A549 (cell line): ENCODE results near the gene ZKSCAN5. TPM values are rescaled to one million over a fixed set of nuclear protein-coding genes. Genes with fewer than 3 reads are reported as not detected.

Experiments
- ATAC-seq, 2 experiments: fragments of 200-7000 bp in 1 of 2; fragments of >200 bp in 1 of 2; cut with Nextera tagmentation in 1 of 2; cut with Tn5 transposase in 1 of 2; 3 replicates each; pipeline versions ENCODE4 v1.8.0 to v1.9.1; 2018 to 2020; ENCODE audit warnings: mild to moderate bottlenecking in 1 of 2, moderate library complexity in 1 of 2
- CTCF ChIA-PET: fragments of 300-600 bp; sonication (Branson Sonifier 250); formaldehyde crosslinking; extraction: SDS; loops from one replicate; lab custom pipeline; 2021; ENCODE audit warnings: antibody characterized with exemption, inconsistent platforms; lab: Yijun Ruan, JAX
- POLR2A ChIA-PET: fragments of 350-600 bp; formaldehyde crosslinking; extraction: SDS; loops from one replicate; lab custom pipeline; 2021; ENCODE audit warnings: antibody characterized with exemption, inconsistent platforms; lab: Yijun Ruan, JAX
- DNase-seq, 2 experiments: peaks; one replicate each; pipeline versions ENCODE4 v3.0.0 to v3.0.0-alpha.2; 2011 to 2016; ENCODE audit warnings: low read depth in 1 of 2, low spot score in 1 of 2
- FAIRE-seq: peaks from 2 replicates; lab custom pipeline; 2011; peaks lifted over from hg19 to GRCh38; lab: Jason Lieb, UNC
- H3K27ac ChIP-seq, 2 experiments: fragments of >200 bp; sonication (Bioruptor Twin); formaldehyde crosslinking; 3 replicates each; pipeline ENCODE4 v1.5.1; 2016 to 2017
- H3K4me1 ChIP-seq: fragments of >200 bp; sonication (Bioruptor Twin); formaldehyde crosslinking; 3 replicates; pipeline ENCODE4 v1.6.1; 2016
- H3K4me2 ChIP-seq: fragments of >200 bp; sonication (Bioruptor Twin); formaldehyde crosslinking; 3 replicates; pipeline ENCODE4 v1.6.1; 2016
- H3K4me3 ChIP-seq: fragments of >200 bp; sonication (Bioruptor Twin); formaldehyde crosslinking; 3 replicates; pipeline ENCODE4 v1.5.1; 2016
- H3K9me3 ChIP-seq: fragments of >200 bp; sonication (Bioruptor Twin); formaldehyde crosslinking; 3 replicates; pipeline ENCODE4 v1.6.1; 2016
- BCL3 ChIP-seq: fragments of >200 bp; sonication (Bioruptor Twin); formaldehyde crosslinking; IDR thresholded peaks from 3 replicates; pipeline ENCODE4 v1.6.1; 2016
- CBX8 ChIP-seq: fragments of 200-600 bp; sonication (generic); IDR thresholded peaks from 2 replicates; pipeline ENCODE4 v1.6.1; 2016
- CEBPB ChIP-seq, 2 experiments: fragments of >200 bp in 1 of 2; sonication (Bioruptor Twin) in 1 of 2; formaldehyde crosslinking in 1 of 2; IDR thresholded peaks; 2 replicates each; pipeline ENCODE4 v1.6.1; 2012 to 2016
- CHD2 ChIP-seq: fragments of 150-350 bp; IDR thresholded peaks from 2 replicates; pipeline ENCODE4 v1.6.1; 2014; ENCODE audit warnings: low read length; ENCODE audit not compliant: partially characterized antibody
- CHD4 ChIP-seq: fragments of 200-600 bp; sonication (generic); IDR thresholded peaks from 2 replicates; pipeline ENCODE4 v1.6.1; 2016; ENCODE audit warnings: antibody characterized with exemption, mild to moderate bottlenecking, borderline replicate concordance
- FOSB ChIP-seq: fragments of 250-450 bp; sonication (Bioruptor Pico); IDR thresholded peaks from 2 replicates; pipeline ENCODE4 v1.5.0; 2020; ENCODE audit warnings: mild to moderate bottlenecking, moderate library complexity
- GATA3 ChIP-seq: IDR thresholded peaks from 2 replicates; pipeline ENCODE4 v1.6.1; 2012; ENCODE audit warnings: borderline replicate concordance
- HOXA7 ChIP-seq: fragments of 250-450 bp; sonication (Bioruptor Pico); IDR thresholded peaks from 2 replicates; pipeline ENCODE4 v1.5.0; 2020; ENCODE audit warnings: mild to moderate bottlenecking, moderate library complexity
- HOXB5 ChIP-seq: fragments of 250-450 bp; sonication (Bioruptor Pico); IDR thresholded peaks from 2 replicates; pipeline ENCODE4 v1.5.0; 2020; ENCODE audit warnings: mild to moderate bottlenecking, moderate library complexity
- JUN ChIP-seq, 2 experiments: fragments of >200 bp; sonication (Bioruptor Twin); formaldehyde crosslinking; IDR thresholded peaks; 2 replicates in 1 of 2; 3 replicates in 1 of 2; pipeline ENCODE4 v1.6.1; 2016 to 2017
- MAX ChIP-seq: IDR thresholded peaks from 2 replicates; pipeline ENCODE4 v1.6.1; 2012
- MAZ ChIP-seq: fragments of 150-350 bp; IDR thresholded peaks from 2 replicates; pipeline ENCODE4 v1.6.1; 2014; ENCODE audit warnings: antibody characterized with exemption, low read depth, low read length, borderline replicate concordance
- NR3C1 ChIP-seq: fragments of >200 bp; sonication (Bioruptor Twin); formaldehyde crosslinking; IDR thresholded peaks from 3 replicates; pipeline ENCODE4 v1.6.1; 2017
- PBX3 ChIP-seq: IDR thresholded peaks from 2 replicates; pipeline ENCODE4 v1.6.1; 2012
- PHF8 ChIP-seq: fragments of 200-600 bp; sonication (generic); IDR thresholded peaks from 2 replicates; pipeline ENCODE4 v1.6.1; 2016; ENCODE audit warnings: low read depth, mild to moderate bottlenecking, antibody characterized with exemption, moderate library complexity, borderline replicate concordance
- POLR2AphosphoS2 ChIP-seq: conservative IDR thresholded peaks from 2 replicates; pipeline ENCODE4 v1.6.1; 2012; ENCODE audit warnings: low read length, improper control_type of control experiment, inconsistent platforms
- RAD21 ChIP-seq, 2 experiments: fragments of >200 bp in 1 of 2; sonication (Bioruptor Twin) in 1 of 2; formaldehyde crosslinking in 1 of 2; IDR thresholded peaks in 1 of 2; conservative IDR thresholded peaks in 1 of 2; 2 replicates in 1 of 2; 3 replicates in 1 of 2; pipeline ENCODE4 v1.6.1; 2012 to 2018; ENCODE audit warnings: inconsistent platforms in 1 of 2
- RNF2 ChIP-seq: fragments of 200-600 bp; sonication (generic); IDR thresholded peaks from 2 replicates; pipeline ENCODE4 v1.6.1; 2016; ENCODE audit warnings: low read depth, mild to moderate bottlenecking, antibody characterized with exemption, moderate library complexity, borderline replicate concordance
- SREBF2 ChIP-seq: fragments of 450-650 bp; IDR thresholded peaks from 2 replicates; pipeline ENCODE4 v1.6.1; 2014; ENCODE audit warnings: mild to moderate bottlenecking, moderate library complexity
- TFCP2L1 ChIP-seq: fragments of 250-450 bp; sonication (Bioruptor Pico); IDR thresholded peaks from 2 replicates; pipeline ENCODE4 v1.5.0; 2021; ENCODE audit warnings: mild to moderate bottlenecking
- TP53 ChIP-seq: fragments of 250-450 bp; sonication (Bioruptor Pico); IDR thresholded peaks from 2 replicates; pipeline ENCODE4 v1.5.0; 2021; ENCODE audit warnings: mild to moderate bottlenecking, moderate library complexity
- ZSCAN20 ChIP-seq: fragments of 250-450 bp; sonication (Bioruptor Pico); IDR thresholded peaks from 2 replicates; pipeline ENCODE4 v1.8.0; 2022; ENCODE audit warnings: mild to moderate bottlenecking, moderate library complexity
- WGBS: methylation state at CpG from one replicate; pipeline ENCODE4 v1.1.6; 2017; ENCODE audit errors: missing lambda C conversion rate; 5-methylcytosine and 5-hydroxymethylcytosine counted together
- polyA plus RNA-seq, 4 experiments: library from polyadenylated mRNA; depleted of rRNA in 3 of 4; stranded (reverse); fragments of >200 nt; fragmentation: RNase III in 1 of 4; extraction: RNeasy Plus Mini Kit Qiagen cat#74134 plus additional on column Dnase treatment in 1 of 4; gene quantifications; 2 replicates in 3 of 4; 3 replicates in 1 of 4; pipeline ENCODE4 v1.2.3, GENCODE V29; 2011 to 2017

ZKSCAN5 gene
- polyA plus RNA-seq, 2 of the 4 experiments (the other 2 are of a cell fraction): 8.2 to 15.7 TPM

GRCh38 chr7:99473315-99473596 lies 31.2 kb upstream of the ZKSCAN5 start:
- FAIRE-seq (no peak), DNase-seq (peak; percentile 52 to 64)

GRCh38 chr7:99476107-99476506 lies 28.4 kb upstream of the ZKSCAN5 start:
- WGBS: 80% methylated on average over 5 of the region's 5 CpGs
- POLR2A ChIA-PET: interaction anchor here (0.6 to 1.6 kb wide), 2 partner anchors 140 to 447 kb away, joined by 3 to 4 read pairs; partner anchors contain the start of gene ZSCAN25
- CTCF ChIA-PET: interaction anchor here (1.0 to 1.2 kb wide), 3 partner anchors 49 to 364 kb away, joined by 3 read pairs; partner anchors contain the start of gene ZSCAN25
- no peaks in the 10 kb centered on the region for H3K9me3 ChIP-seq
- H3K27ac ChIP-seq: no peak overlapping the region
- H3K4me1 ChIP-seq: peaks cover 8% of the 10 kb centered on the region; the same call in 1 of the 3 replicates
- no peak overlapping the region for H3K4me2 ChIP-seq
- no peak for DNase-seq
- TF ChIP-seq HOXB5 (CRISPR knock-in tag): no peak
- no peak for TF ChIP-seq MAZ
- TF ChIP-seq JUN (IDR thresholded peaks at IDR 0.05): no peak
- TF ChIP-seq POLR2AphosphoS2: no peak
- TF ChIP-seq PBX3: no peak
- TF ChIP-seq MAX: no peak
- TF ChIP-seq RNF2: no peak
- TF ChIP-seq GATA3: no peak
- TF ChIP-seq HOXA7 (CRISPR knock-in tag): no peak
- no peak for TF ChIP-seq CHD4
- no peak for TF ChIP-seq TP53 (CRISPR knock-in tag)
- TF ChIP-seq PHF8: no peak
- TF ChIP-seq CEBPB (IDR thresholded peaks at IDR 0.05): no peak
- no peak for TF ChIP-seq CHD2
- TF ChIP-seq NR3C1: no peak
- TF ChIP-seq, all 56 proteins: peak for 0
- no peak overlapping the region for H3K4me3 ChIP-seq
- no peak for ATAC-seq
- no peak for FAIRE-seq

More at GRCh38 chr7:99473315-99473596, 31.2 kb upstream of the ZKSCAN5 start:
- Histone ChIP-seq H3K27ac (peak overlapping the region; percentile 83 to 89), H3K4me2 (peak overlapping the region; percentile 92), H3K4me1 (peaks cover 10% of the 10 kb centered on the region; the same call in 1 of the 3 replicates), H3K4me3 (peak overlapping the region; percentile 84), H3K9me3 (no peaks in the 10 kb centered on the region)
- WGBS: 8% methylated on average over 7 of the region's 7 CpGs
- POLR2A ChIA-PET: interaction anchor here (0.7 to 1.0 kb wide), 4 partner anchors 27 to 143 kb away, joined by 3 to 7 read pairs (median 4); partner anchors contain the start of genes FAM200A, ZKSCAN5, ZNF394 and ZSCAN25
- ATAC-seq: peak; percentile 21 to 32; a peak in 5 of 6 replicates
- TF ChIP-seq ZSCAN20: no peak
- CTCF ChIA-PET: interaction anchor here (1.2 kb wide), 1 partner anchor 558 kb away, joined by 3 read pairs; no protein-coding TSS in a partner anchor

- FAIRE-seq: no peak
- CTCF ChIA-PET: no interaction called here
- POLR2A ChIA-PET: no interaction called here
These were observed 25.7 kb upstream of the ZKSCAN5 start for GRCh38 chr7:99478464-99479440.

More at GRCh38 chr7:99478464-99479440, 25.7 kb upstream of the ZKSCAN5 start:
- H3K4me2 ChIP-seq: no peak overlapping the region
- no peak overlapping the region for H3K27ac ChIP-seq
- no peaks in the 10 kb centered on the region for H3K9me3 ChIP-seq
- H3K4me3 ChIP-seq: no peak overlapping the region
- peaks cover 3% of the 10 kb centered on the region; the same call in 1 of the 3 replicates for H3K4me1 ChIP-seq
- DNase-seq: no peak
- 85% methylated on average over 15 of the region's 15 CpGs for WGBS
- TF ChIP-seq SREBF2 (no peak), FOSB (no peak), BCL3 (no peak), MAZ (no peak), TFCP2L1 (CRISPR knock-in tag) (no peak), CEBPB (IDR thresholded peaks at IDR 0.05) (no peak), RAD21 (conservative IDR thresholded peaks at IDR 0.05 in 1 of 2, IDR thresholded peaks at IDR 0.05 in 1 of 2) (no peak), CHD4 (no peak), CBX8 (no peak)
- TF ChIP-seq, all 56 proteins: peak for 0
- ATAC-seq: peak; percentile 23 to 30; a peak in 3 of 6 replicates
